Measurements from ENCODE around the gene RPGRIP1L.

GRCh38 chr16:53689636-53690035 lies 14.0 kb downstream of the RPGRIP1L start:
- no peak for TF ChIP-seq POLR2A (IDR thresholded peaks at IDR 0.05)
- no peak for TF ChIP-seq CTCF (IDR thresholded peaks at IDR 0.05)
- TF ChIP-seq POLR2AphosphoS5 (IDR thresholded peaks at IDR 0.05; ENCODE audit: insufficient read depth in 1 of 2, low read depth in 1 of 2), result peak in 1 of 2 donors; percentile 34
